Measurements from ENCODE around the gene CLCN6. TPM values are rescaled to one million over a fixed set of nuclear protein-coding genes. Genes with fewer than 3 reads are reported as not detected.

Gene CLCN6
- total RNA-seq, 4 donors from 2014 or later = 12.8 to 23.8 (median 18.3) TPM

DNA sequence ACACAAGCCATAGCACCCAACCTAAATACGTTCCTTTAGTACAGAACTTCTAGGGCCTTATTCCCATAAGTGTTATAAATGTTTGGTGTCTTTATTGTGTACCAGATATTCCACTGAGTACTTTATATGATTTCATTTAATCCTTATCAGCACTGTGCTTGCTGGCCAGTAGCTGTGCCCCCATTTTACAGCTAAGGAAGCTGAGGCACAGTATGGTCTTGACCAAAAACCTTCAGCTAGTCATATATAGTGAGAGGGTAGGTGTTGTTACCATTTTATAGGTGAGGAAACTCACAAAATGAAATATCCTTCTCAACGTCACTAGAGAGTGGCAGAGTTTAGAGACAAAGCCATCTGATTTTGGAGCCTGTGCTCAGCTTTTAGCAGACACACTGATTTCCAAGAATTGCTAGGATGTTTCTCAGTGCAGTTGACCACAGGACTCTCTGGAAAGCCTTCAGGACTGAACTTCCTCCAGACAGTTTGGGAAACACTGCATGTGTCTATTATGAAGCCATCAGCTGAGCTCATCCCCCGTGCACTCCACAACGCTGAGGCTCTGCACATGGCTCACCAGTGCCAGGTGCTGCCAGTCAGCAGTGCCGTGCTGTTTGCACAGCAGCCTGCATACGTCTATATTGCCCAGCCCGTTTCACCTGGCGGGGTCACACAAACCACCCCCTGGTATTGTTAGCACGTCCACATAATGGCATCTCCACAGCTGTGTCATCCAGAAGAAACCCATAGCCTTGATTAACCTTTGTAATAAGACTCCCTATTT is 26.1 kb downstream of the CLCN6 start:
- H3K9me3 ChIP-seq = no peaks in the 10 kb centered on the region
- H3K36me3 ChIP-seq = peaks cover 3 to 99% of the 10 kb centered on the region in 2 donors
- no peak overlapping the region for H3K27ac ChIP-seq
- H3K4me3 ChIP-seq = no peak overlapping the region
- no peaks in the 10 kb centered on the region for H3K4me1 ChIP-seq
- no peak for ATAC-seq
- 95% methylated on average over 2 of the region's 9 CpGs; no CpG with 5 or more reads in 1 of the 2 donors for WGBS, 2 donors (ENCODE audit: low coverage in 1 of 2)
- TF ChIP-seq EP300 (IDR thresholded peaks at IDR 0.05) (no peak), POLR2A (IDR thresholded peaks at IDR 0.05) (no peak), POLR2AphosphoS5 (IDR thresholded peaks at IDR 0.05) (no peak)
- TF ChIP-seq, protein P1, sequence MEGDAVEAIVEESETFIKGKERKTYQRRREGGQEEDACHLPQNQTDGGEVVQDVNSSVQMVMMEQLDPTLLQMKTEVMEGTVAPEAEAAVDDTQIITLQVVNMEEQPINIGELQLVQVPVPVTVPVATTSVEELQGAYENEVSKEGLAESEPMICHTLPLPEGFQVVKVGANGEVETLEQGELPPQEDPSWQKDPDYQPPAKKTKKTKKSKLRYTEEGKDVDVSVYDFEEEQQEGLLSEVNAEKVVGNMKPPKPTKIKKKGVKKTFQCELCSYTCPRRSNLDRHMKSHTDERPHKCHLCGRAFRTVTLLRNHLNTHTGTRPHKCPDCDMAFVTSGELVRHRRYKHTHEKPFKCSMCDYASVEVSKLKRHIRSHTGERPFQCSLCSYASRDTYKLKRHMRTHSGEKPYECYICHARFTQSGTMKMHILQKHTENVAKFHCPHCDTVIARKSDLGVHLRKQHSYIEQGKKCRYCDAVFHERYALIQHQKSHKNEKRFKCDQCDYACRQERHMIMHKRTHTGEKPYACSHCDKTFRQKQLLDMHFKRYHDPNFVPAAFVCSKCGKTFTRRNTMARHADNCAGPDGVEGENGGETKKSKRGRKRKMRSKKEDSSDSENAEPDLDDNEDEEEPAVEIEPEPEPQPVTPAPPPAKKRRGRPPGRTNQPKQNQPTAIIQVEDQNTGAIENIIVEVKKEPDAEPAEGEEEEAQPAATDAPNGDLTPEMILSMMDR (IDR thresholded peaks at IDR 0.05) = no peak
- no peaks in the 10 kb centered on the region for H3K27me3 ChIP-seq

DNA sequence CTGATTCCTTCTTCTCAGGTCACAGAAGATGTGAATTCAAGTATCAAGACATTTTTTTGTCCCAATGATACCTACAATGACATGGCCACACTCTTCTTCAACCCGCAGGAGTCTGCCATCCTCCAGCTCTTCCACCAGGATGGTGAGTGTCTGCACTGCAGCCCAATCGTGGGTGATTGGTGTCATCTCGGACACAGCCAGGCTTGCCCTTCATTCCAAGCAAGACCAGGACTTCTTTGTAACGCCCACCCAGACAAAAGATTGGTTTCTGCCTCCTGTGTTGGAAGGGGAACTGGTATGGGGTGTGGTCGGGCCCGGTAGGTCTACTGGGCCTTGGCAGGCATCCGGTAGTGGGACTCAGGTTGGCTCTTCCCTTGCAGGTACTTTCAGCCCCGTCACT is 27.5 kb downstream of the CLCN6 start:
- WGBS, 2 donors (ENCODE audit: low coverage in 1 of 2) = 83 to 94% methylated on average over 1 to 5 of the region's 8 CpGs
- ATAC-seq = no peak
- H3K4me3 ChIP-seq = no peak overlapping the region
- H3K4me1 ChIP-seq = peaks cover 0 to 2% (median 0%) of the 10 kb centered on the region in 3 donors
- peaks cover 2 to 99% of the 10 kb centered on the region in 2 donors for H3K36me3 ChIP-seq
- H3K27ac ChIP-seq = no peak overlapping the region
- H3K27me3 ChIP-seq = no peaks in the 10 kb centered on the region
- no peaks in the 10 kb centered on the region for H3K9me3 ChIP-seq
- TF ChIP-seq, protein P1 (IDR thresholded peaks at IDR 0.05) = no peak
- TF ChIP-seq EP300 (IDR thresholded peaks at IDR 0.05) (no peak), POLR2A (IDR thresholded peaks at IDR 0.05) (no peak), POLR2AphosphoS5 (IDR thresholded peaks at IDR 0.05) (no peak)

DNA sequence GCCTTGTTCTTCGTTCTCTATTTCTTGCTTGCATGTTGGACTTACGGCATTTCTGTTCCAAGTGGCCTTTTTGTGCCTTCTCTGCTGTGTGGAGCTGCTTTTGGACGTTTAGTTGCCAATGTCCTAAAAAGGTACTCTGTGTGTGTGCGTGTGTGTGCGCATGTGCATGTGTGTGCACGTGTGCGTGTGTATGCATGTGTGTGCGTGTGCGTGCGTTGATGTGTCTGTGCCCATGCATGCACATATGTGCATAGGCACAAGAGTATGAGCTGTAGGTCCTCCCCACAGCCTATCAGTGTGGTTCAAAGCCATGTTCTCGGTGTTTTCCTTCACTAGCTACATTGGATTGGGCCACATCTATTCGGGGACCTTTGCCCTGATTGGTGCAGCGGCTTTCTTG is 27.9 kb downstream of the CLCN6 start:
- WGBS, 2 donors (ENCODE audit: low coverage in 1 of 2) = 90% methylated on average over 2 of the region's 13 CpGs; no CpG with 5 or more reads in 1 of the 2 donors

DNA sequence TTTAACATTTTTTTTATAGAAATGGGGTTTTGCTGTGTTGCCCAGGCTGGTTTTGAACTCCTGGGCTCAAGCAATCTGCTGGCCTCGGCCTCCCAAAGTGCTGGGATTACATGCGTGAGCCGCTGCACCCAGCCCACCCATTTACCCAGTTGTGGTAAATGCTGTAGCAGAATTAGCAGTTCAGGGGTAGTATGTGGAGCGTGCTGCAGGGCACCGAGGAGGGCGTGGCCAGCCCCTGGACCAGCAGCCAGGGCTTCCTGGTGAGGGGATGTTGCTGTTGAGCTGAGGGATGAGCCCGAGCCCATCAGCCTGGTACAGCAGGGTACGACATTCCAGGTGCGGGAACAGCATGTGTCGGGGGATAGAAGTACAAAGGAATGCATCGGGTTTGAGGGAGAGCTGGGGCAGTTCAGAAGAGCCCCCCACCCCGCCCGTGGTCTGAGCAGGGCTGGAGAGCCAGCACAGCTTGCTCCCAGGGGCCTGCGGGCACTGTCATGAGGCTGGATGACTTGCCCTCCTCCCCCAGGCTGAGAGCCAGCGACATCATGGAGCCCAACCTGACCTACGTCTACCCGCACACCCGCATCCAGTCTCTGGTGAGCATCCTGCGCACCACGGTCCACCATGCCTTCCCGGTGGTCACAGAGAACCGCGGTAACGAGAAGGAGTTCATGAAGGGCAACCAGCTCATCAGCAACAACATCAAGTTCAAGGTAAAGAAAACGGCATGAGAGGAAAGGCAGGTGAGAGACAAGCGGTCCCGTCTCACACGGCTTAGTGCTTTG is 29.6 kb downstream of the CLCN6 start:
- peaks cover 0 to 100% of the 10 kb centered on the region in 2 donors for H3K36me3 ChIP-seq
- H3K4me1 ChIP-seq = peaks cover 0 to 6% (median 0%) of the 10 kb centered on the region in 3 donors
- H3K9me3 ChIP-seq = no peaks in the 10 kb centered on the region
- no peak overlapping the region for H3K4me3 ChIP-seq
- WGBS, 2 donors (ENCODE audit: low coverage in 1 of 2) = 87% methylated on average over 6 to 13 of the region's 28 CpGs
- TF ChIP-seq, protein P1 (IDR thresholded peaks at IDR 0.05) = no peak
- no peak for TF ChIP-seq POLR2A (IDR thresholded peaks at IDR 0.05)
- TF ChIP-seq EP300 (IDR thresholded peaks at IDR 0.05) = no peak
- no peak for TF ChIP-seq POLR2AphosphoS5 (IDR thresholded peaks at IDR 0.05)
- H3K27ac ChIP-seq = no peak overlapping the region
- no peaks in the 10 kb centered on the region for H3K27me3 ChIP-seq
- ATAC-seq = no peak

More for the DNA sequence above, 27.9 kb downstream of the CLCN6 start:
- Histone ChIP-seq H3K9me3 (no peaks in the 10 kb centered on the region), H3K27me3 (no peaks in the 10 kb centered on the region), H3K36me3 (peaks cover 0 to 99% of the 10 kb centered on the region in 2 donors), H3K27ac (no peak overlapping the region), H3K4me1 (peaks cover 0 to 6% (median 0%) of the 10 kb centered on the region in 3 donors), H3K4me3 (no peak overlapping the region)
- TF ChIP-seq POLR2AphosphoS5 (IDR thresholded peaks at IDR 0.05) (no peak), POLR2A (IDR thresholded peaks at IDR 0.05) (no peak)
- TF ChIP-seq, protein P1 (IDR thresholded peaks at IDR 0.05) = no peak
- no peak for ATAC-seq
